CD14-positive monocyte (primary cell): Measurements from ENCODE around the gene RNF215. TPM values are rescaled to one million over a fixed set of nuclear protein-coding genes. Genes with fewer than 3 reads are reported as not detected.

Source experiments
- DNase-seq, 3 donors: peaks; one replicate each; pipeline ENCODE4 v3.0.0-alpha.2; 2011 to 2022
- H2AFZ ChIP-seq: 2 replicates; pipeline ENCODE4 v1.6.0; 2012; ENCODE audit warnings: mild to moderate bottlenecking, low read depth, low read length, inconsistent platforms; ENCODE audit not compliant: insufficient read depth, poor library complexity, severe bottlenecking
- H3K27ac ChIP-seq, 2 donors: 1 replicate in 1 of 2; 2 replicates in 1 of 2; pipeline ENCODE4 v1.5.1; 2012 to 2013; ENCODE audit warnings: low read length in 2 of 2, control low read depth in 1 of 2, inconsistent platforms in 1 of 2, low read depth in 1 of 2, mild to moderate bottlenecking in 1 of 2
- H3K27me3 ChIP-seq, 2 donors: one replicate each; pipeline versions ENCODE4 v1.6.0 to v1.6.1; 2011 to 2013; ENCODE audit warnings: low read length in 2 of 2; ENCODE audit not compliant: control insufficient read depth in 2 of 2, insufficient read depth in 2 of 2
- H3K36me3 ChIP-seq, 2 donors: replicated peaks in 1 of 2; 1 replicate in 1 of 2; 2 replicates in 1 of 2; pipeline versions ENCODE4 v1.5.1 to v1.6.1; 2012 to 2013; ENCODE audit warnings: low read length in 2 of 2, control low read depth in 1 of 2, inconsistent platforms in 1 of 2, mild to moderate bottlenecking in 1 of 2; ENCODE audit not compliant: insufficient read depth in 2 of 2, control insufficient read depth in 1 of 2
- H3K4me1 ChIP-seq, 2 donors: 1 replicate in 1 of 2; 2 replicates in 1 of 2; pipeline versions ENCODE4 v1.5.1 to v1.6.1; 2012 to 2013; ENCODE audit warnings: low read length in 2 of 2, control low read depth in 1 of 2, inconsistent platforms in 1 of 2, mild to moderate bottlenecking in 1 of 2, moderate library complexity in 1 of 2; ENCODE audit not compliant: insufficient read depth in 2 of 2, control insufficient read depth in 1 of 2
- H3K4me2 ChIP-seq: replicated peaks from 2 replicates; pipeline ENCODE3; 2012; ENCODE audit warnings: low read length, moderate library complexity, mild to moderate bottlenecking; ENCODE audit not compliant: poor library complexity, severe bottlenecking; ENCODE audit errors: extremely low read depth
- H3K4me3 ChIP-seq, 3 experiments: fragments of 200-600 bp in 1 of 3; sonication (generic) in 1 of 3; replicated peaks in 1 of 3; 1 replicate in 2 of 3; 2 replicates in 1 of 3; pipeline ENCODE4 v1.5.1; 2011 to 2013; ENCODE audit warnings: low read length in 3 of 3, mild to moderate bottlenecking in 3 of 3, control low read depth in 2 of 3, low read depth in 2 of 3, inconsistent platforms in 1 of 3, moderate library complexity in 1 of 3
- H3K79me2 ChIP-seq: 2 replicates; pipeline ENCODE4 v1.6.0; 2012; ENCODE audit warnings: mild to moderate bottlenecking, control low read depth, inconsistent platforms, low read length, moderate library complexity; ENCODE audit not compliant: insufficient read depth
- H3K9ac ChIP-seq: 2 replicates; pipeline ENCODE4 v1.6.0; 2017; ENCODE audit warnings: low read length, mild to moderate bottlenecking; ENCODE audit not compliant: insufficient read depth, poor library complexity, severe bottlenecking
- H3K9me3 ChIP-seq, 2 donors: replicated peaks in 1 of 2; 1 replicate in 1 of 2; 2 replicates in 1 of 2; pipeline versions ENCODE4 v1.5.1 to v1.6.1; 2012 to 2013; ENCODE audit warnings: low read length in 2 of 2, control low read depth in 1 of 2; ENCODE audit not compliant: control insufficient read depth in 1 of 2, insufficient read depth in 1 of 2
- H4K20me1 ChIP-seq: 2 replicates; pipeline ENCODE4 v1.6.0; 2012; ENCODE audit warnings: mild to moderate bottlenecking, low read length, control low read depth, moderate library complexity; ENCODE audit not compliant: insufficient read depth
- H3K27ac Mint-ChIP-seq, 7 donors: one replicate each; pipeline ENCODE4 v1.8.0; 2020; ENCODE audit warnings: mild to moderate bottlenecking in 7 of 7, mixed read lengths in 7 of 7, moderate library complexity in 6 of 7, inconsistent platforms in 2 of 7
- H3K27me3 Mint-ChIP-seq, 3 donors: one replicate each; pipeline ENCODE4 v1.8.0; 2021 to 2022; ENCODE audit warnings: low read depth in 3 of 3, mild to moderate bottlenecking in 3 of 3, mixed read lengths in 3 of 3, moderate library complexity in 3 of 3, inconsistent platforms in 1 of 3
- H3K36me3 Mint-ChIP-seq, 2 donors: one replicate each; pipeline ENCODE4 v1.8.0; 2020; ENCODE audit warnings: mixed read lengths in 2 of 2, inconsistent platforms in 1 of 2, mild to moderate bottlenecking in 1 of 2
- H3K4me1 Mint-ChIP-seq: one replicate; pipeline ENCODE4 v1.8.0; 2020; ENCODE audit warnings: mild to moderate bottlenecking, mixed read lengths
- H3K4me3 Mint-ChIP-seq, 2 donors: one replicate each; pipeline ENCODE4 v1.8.0; 2020; ENCODE audit warnings: mild to moderate bottlenecking in 2 of 2, mixed read lengths in 2 of 2, moderate library complexity in 1 of 2
- H3K9me3 Mint-ChIP-seq, 7 donors: one replicate each; pipeline ENCODE4 v1.8.0; 2020 to 2022; ENCODE audit warnings: mixed read lengths in 7 of 7, mild to moderate bottlenecking in 6 of 7, moderate library complexity in 6 of 7, inconsistent platforms in 2 of 7
- WGBS: methylation state at CpG from one replicate; pipeline ENCODE4 v1.1.5; 2013; ENCODE audit warnings: missing lambda C conversion rate; ENCODE audit not compliant: insufficient coverage; 5-methylcytosine and 5-hydroxymethylcytosine counted together
- intact Hi-C, 2 donors: fragments of 100-400 bp; cut with micrococcal nuclease; formaldehyde crosslinking; loops; one replicate each; pipeline versions ENCODE4 v1.15.0 to v1.15.1; 2023
- polyA plus RNA-seq, 3 donors: library from polyadenylated mRNA; depleted of rRNA in 1 of 3; unstranded in 2 of 3; stranded (reverse) in 1 of 3; fragments of 300-500 nt in 2 of 3; fragments of >200 nt in 1 of 3; fragmentation: Illumina TruSeq in 2 of 3; gene quantifications; 1 replicate in 2 of 3; 2 replicates in 1 of 3; pipeline ENCODE4 v1.2.3, GENCODE V29; 2012 to 2021
- TF ChIP-seq, protein P1 (sequence below): fragments of 200-600 bp; IDR thresholded peaks from one replicate; pipeline ENCODE4 v1.8.0; 2022; ENCODE audit warnings: antibody characterized with exemption, mild to moderate bottlenecking

The RNF215 gene
- polyA plus RNA-seq, 3 donors: 0.26 to 12.2 (median 0.42) TPM

DNA sequence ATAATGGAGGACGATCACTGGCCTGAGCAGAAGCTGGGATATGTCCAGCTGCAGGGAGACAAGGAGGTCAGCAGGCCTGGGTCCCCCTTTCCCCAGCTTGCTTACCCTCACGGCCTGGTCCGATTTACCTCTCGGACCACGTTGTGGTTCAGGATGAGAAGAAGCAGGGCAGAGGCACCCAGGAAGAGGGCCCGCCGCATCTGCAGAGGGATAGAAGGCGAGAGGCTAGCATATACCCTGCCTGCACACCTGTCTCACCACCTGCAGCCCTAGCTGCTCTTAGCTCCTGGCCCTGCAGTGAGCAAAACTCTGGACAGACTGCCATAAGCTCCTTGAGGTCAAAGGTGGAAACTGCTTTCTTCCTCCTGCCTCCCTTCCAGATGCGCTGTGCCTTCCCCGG is 1.3 kb downstream of the RNF215 start:
- Mint-ChIP-seq H3K4me3 (peak overlapping the region in 1 of 2 donors; percentile 82), H3K36me3 (peaks cover 7 to 13% of the 10 kb centered on the region in 2 donors), H3K27ac (peak overlapping the region in 3 of 7 donors; percentile 18 to 70 (median 30)), H3K27me3 (peaks cover 1 to 5% (median 4%) of the 10 kb centered on the region in 3 donors), H3K4me1 (peaks cover 14% of the 10 kb centered on the region), H3K9me3 (peaks cover 0 to 4% (median 0%) of the 10 kb centered on the region in 7 donors)
- no peaks in the 10 kb centered on the region for H4K20me1 ChIP-seq
- 95% methylated on average over 10 of the region's 10 CpGs for WGBS
- no peaks in the 10 kb centered on the region for H3K9me3 ChIP-seq
- H3K27ac ChIP-seq: no peak overlapping the region
- H3K9ac ChIP-seq: no peak overlapping the region
- TF ChIP-seq, protein P1, sequence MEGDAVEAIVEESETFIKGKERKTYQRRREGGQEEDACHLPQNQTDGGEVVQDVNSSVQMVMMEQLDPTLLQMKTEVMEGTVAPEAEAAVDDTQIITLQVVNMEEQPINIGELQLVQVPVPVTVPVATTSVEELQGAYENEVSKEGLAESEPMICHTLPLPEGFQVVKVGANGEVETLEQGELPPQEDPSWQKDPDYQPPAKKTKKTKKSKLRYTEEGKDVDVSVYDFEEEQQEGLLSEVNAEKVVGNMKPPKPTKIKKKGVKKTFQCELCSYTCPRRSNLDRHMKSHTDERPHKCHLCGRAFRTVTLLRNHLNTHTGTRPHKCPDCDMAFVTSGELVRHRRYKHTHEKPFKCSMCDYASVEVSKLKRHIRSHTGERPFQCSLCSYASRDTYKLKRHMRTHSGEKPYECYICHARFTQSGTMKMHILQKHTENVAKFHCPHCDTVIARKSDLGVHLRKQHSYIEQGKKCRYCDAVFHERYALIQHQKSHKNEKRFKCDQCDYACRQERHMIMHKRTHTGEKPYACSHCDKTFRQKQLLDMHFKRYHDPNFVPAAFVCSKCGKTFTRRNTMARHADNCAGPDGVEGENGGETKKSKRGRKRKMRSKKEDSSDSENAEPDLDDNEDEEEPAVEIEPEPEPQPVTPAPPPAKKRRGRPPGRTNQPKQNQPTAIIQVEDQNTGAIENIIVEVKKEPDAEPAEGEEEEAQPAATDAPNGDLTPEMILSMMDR: no peak
- H3K27me3 ChIP-seq: no peaks in the 10 kb centered on the region
- no peak for DNase-seq
- H3K4me2 ChIP-seq: peak overlapping the region; percentile 88
- no peaks in the 10 kb centered on the region for H3K79me2 ChIP-seq
- H3K4me1 ChIP-seq: peaks cover 10% of the 10 kb centered on the region in 2 donors
- H3K36me3 ChIP-seq: peaks cover 0 to 17% of the 10 kb centered on the region in 2 donors
- intact Hi-C loops: loop anchor here (1.0 to 5.0 kb wide), 5 partner anchors 29 to 279 kb away; partner anchors contain the start of genes CASTOR1 (in 1 of the 2), CCDC157 (in 1 of the 2), MTFP1 (in 1 of the 2) and SF3A1 (in 1 of the 2)
- H2AFZ ChIP-seq: no peak overlapping the region
- H3K4me3 ChIP-seq: no peak overlapping the region

DNA sequence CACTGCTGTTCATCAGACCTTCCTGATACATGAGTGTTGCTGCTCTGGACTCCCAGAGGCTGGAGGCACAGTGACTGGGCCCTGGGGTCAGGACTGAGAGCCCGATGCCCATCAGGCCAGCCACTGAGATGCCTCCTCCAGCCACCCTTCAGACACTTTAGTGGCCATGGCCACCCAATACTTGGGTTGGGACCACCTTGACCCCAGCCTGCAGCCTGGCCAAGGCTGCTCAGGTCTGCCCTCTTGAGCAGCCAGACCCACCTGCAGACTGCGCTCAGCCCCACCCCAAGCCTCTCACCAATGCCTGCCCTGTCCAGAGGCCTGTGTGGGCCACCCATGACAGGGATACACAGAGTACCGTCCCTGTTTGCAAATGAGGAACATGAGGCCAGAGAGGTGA is 4.2 kb downstream of the RNF215 start:
- H3K36me3 Mint-ChIP-seq: peaks cover 13 to 32% of the 10 kb centered on the region in 2 donors
- no peak overlapping the region for H3K9ac ChIP-seq
- no peak overlapping the region for H3K4me3 ChIP-seq
- H3K27me3 Mint-ChIP-seq: peaks cover 1 to 4% (median 3%) of the 10 kb centered on the region in 3 donors
- 81% methylated on average over 3 of the region's 3 CpGs for WGBS
- TF ChIP-seq, protein P1: no peak
- intact Hi-C loops: no loop called here
- H3K9me3 ChIP-seq: no peaks in the 10 kb centered on the region
- peaks cover 4 to 17% of the 10 kb centered on the region in 2 donors for H3K36me3 ChIP-seq
- no peaks in the 10 kb centered on the region for H3K9me3 Mint-ChIP-seq
- H3K79me2 ChIP-seq: no peaks in the 10 kb centered on the region
- H2AFZ ChIP-seq: no peak overlapping the region
- no peaks in the 10 kb centered on the region for H3K27me3 ChIP-seq
- no peak for DNase-seq
- H3K4me3 Mint-ChIP-seq: no peak overlapping the region
- no peaks in the 10 kb centered on the region for H4K20me1 ChIP-seq
- H3K4me1 Mint-ChIP-seq: peaks cover 16% of the 10 kb centered on the region
- peaks cover 10% of the 10 kb centered on the region in 2 donors for H3K4me1 ChIP-seq
- H3K27ac Mint-ChIP-seq: no peak overlapping the region
- no peak overlapping the region for H3K4me2 ChIP-seq
- no peak overlapping the region for H3K27ac ChIP-seq
